A549 treated with ZK216348 at 1 μM for 4 hours (cell line): ENCODE results near the gene IPO13. TPM values are rescaled to one million over a fixed set of nuclear protein-coding genes. Genes with fewer than 3 reads are reported as not detected.

Experiments
- total RNA-seq: library from RNA; stranded (reverse); fragments of 200-300 nt; extraction: Qiagen RNA extraction; gene quantifications from 5 replicates; pipeline ENCODE4 v1.2.3, GENCODE V29; 2022; ENCODE audit warnings: low read depth

IPO13 gene, protein sequence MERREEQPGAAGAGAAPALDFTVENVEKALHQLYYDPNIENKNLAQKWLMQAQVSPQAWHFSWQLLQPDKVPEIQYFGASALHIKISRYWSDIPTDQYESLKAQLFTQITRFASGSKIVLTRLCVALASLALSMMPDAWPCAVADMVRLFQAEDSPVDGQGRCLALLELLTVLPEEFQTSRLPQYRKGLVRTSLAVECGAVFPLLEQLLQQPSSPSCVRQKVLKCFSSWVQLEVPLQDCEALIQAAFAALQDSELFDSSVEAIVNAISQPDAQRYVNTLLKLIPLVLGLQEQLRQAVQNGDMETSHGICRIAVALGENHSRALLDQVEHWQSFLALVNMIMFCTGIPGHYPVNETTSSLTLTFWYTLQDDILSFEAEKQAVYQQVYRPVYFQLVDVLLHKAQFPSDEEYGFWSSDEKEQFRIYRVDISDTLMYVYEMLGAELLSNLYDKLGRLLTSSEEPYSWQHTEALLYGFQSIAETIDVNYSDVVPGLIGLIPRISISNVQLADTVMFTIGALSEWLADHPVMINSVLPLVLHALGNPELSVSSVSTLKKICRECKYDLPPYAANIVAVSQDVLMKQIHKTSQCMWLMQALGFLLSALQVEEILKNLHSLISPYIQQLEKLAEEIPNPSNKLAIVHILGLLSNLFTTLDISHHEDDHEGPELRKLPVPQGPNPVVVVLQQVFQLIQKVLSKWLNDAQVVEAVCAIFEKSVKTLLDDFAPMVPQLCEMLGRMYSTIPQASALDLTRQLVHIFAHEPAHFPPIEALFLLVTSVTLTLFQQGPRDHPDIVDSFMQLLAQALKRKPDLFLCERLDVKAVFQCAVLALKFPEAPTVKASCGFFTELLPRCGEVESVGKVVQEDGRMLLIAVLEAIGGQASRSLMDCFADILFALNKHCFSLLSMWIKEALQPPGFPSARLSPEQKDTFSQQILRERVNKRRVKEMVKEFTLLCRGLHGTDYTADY
- 10.5 to 17.5 TPM (median 17.0 TPM) in 5 replicates for total RNA-seq

DNA sequence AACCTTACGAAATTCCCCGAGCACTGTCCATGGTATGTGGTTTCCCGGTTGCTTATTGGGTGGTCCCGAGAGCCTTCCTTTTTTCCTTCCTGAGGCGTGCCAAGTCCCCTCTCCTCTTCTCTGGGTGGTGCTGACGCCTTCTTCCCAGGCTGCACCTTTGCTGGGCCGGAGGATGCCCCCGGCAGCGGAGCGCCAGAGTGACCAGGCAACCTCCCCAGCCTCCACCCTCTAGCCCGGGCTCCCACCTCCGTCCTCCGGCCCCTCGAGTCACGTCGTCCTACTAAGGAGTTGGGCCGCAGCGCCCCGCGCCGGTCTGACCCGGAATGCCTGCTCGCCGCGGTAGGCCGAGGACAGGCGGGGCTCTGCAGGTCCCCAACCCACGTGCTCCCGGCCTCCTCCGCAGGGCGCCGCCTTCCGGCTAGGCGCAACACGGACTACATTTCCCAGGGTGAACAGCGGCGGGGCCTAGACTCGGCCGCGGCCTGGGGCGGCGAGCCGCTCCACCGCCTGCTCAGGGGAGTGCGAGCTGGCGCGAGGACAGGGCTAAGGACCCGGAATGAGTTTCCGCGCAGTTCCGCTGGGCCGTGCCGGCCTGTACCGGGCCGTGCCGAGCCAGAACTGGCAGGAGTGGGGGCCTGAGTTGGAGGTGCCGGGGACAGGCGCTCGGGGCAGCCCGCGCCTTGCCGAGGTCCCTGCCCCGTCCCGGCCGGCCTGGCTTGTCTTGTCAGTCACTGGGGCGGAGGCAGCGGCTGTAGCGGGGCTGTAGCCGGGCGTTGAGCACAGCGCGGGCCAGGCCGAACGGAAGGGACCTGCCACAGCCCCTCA is at the start of gene IPO13:
Gene IPO13, plus strand, starts transcription at position 715 of the 825 bp plus-strand sequence. CDS start 651 bp downstream, outside the sequence.

DNA sequence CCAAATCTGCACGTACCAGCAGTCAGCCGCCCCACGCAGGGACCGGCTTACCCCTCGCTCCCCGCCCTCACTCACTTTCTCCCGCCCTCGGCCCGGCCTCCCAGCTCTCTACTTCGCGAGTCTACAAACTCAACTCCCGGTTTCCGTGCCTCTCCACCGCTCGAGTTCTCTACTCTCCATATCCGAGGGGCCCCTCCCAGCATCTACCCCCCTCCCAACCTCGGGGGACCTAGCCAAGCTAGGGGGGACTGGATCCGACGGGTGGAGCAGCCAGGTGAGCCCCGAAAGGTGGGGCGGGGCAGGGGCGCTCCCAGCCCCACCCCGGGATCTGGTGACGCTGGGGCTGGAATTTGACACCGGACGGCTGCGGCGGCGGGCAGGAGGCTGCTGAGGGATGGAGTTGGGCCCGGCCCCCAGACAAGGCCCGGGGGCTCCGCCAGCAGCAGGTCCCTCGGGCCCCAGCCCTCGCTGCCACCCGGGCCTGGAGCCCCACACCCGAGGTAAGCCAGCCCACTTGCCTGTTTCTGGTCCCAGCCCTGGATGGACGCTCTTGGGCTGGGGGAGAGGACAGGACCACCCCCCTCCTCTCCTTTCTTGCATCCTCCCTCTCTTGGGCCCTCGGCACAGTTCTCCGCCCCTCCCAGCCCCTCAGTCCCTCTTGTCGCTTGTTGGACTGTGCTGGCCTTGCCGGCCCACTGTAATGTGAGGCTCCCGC is 13.2 kb upstream of the IPO13 start, which contains the start of gene ARTN:
Gene ARTN, plus strand, starts transcription at position 416 of the 715 bp plus-strand sequence. CDS start 1,856 bp downstream, outside the sequence.

DNA sequence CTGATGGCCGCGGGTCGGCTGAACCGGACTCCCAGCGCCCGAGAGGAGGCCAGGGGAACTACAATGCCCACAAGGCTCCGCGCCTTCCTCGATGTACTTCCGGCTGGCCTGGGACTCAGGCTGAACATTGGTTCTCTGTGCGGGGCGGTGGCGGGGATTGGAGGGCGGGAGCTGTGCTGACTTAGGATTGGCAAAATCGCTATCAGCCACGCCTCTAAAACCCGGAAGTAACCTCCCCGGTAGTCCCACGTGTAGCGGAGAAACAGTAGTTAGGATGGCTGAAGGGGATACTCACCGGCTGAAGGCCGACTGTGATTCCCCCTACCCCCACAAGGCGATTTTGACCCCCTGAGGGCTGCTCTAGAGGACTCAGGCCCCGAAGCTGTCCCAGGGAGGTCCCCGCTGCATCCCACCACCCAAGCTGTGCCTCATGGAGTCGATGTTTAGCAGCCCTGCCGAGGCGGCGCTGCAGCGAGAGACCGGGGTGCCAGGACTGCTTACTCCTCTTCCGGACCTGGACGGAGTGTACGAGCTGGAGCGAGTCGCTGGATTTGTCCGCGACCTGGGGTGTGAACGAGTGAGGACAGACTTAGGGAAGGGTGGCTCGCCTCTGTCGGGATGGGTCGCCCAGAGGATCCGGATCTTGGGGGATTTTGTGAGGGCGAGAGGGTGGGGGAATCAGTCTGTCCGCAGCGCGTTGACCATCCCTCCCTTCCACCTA is 23.2 kb downstream of the IPO13 start, which contains the start of gene DPH2:
Gene DPH2, plus strand, starts transcription at position 265 of the 721 bp plus-strand sequence. Its CDS starts 166 bp downstream, at position 431.

DNA sequence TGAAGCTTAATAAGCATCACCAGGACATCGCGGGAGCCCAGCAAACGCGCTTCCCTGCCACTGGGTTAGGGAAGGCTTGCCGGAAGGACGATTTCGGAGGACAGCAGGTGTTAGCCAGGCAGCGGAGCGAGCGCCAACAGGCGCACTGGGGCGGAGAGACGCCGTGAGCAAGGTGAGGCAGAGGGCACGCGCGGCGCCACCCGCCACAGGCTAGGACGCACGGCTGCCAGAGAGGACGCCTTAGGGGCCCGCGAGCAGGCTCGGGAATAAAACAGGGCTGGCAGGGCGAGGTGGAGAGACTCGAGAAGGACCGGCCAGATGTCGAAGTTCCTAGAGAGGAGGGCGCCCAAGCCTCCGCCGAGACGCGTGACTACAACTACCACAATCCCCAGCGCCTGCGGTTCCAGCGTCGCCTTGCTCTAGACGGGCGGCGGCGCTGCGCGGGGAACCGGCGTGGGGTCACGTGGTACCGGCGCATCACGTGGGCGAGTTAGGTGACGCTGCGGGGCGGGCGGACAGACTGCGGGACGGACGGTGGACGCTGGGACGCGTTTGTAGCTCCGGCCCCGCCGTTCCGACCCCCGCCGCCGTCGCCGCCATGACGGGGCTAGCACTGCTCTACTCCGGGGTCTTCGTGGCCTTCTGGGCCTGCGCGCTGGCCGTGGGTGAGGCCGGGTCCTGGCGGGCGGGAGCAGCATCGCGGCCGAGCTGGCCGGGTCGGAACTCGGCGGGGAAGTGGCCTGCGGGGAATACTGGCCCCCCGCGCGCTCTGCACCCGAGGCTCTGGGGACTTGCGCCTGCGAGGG is 27.9 kb downstream of the IPO13 start, which contains the start of gene ATP6V0B:
Gene ATP6V0B, plus strand, starts transcription at position 518 of the 806 bp plus-strand sequence. Its CDS starts 81 bp downstream, at position 599.

DNA sequence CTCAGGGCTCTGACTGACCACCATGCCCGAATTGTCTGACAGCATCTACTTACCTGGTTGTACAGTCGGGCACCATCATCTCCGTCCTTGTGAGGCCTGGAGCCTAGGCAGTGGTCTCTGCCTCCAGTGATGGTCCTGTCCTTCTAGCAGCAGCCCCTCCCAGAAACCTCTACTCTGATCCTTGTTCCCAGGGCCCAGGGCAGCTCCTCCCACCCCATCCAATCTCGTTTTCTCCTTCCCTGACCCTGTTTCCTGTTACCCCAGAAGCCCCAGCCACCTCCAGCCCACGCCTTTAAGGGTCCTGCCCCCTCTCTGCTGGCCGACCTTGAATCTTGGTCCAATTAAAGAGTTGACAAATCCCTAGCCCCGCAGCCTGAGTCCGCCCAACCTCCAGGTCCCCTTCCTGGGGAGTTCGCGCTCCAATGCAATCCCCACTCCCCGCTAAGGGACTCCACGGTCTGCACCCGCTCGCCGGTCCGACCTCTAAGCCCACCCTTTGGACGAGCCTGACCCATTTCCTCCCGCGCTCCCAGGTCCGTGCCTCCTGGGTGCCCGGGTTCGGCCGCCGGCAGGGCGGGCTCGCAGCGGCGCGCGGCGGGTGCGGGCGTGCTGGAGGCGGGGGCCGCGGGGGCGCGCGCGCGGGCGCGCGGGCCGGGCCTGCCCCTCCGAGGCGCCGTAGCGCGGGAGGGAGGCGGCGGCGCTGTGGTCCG is 32.0 kb downstream of the IPO13 start, which contains the start of gene B4GALT2:
Gene B4GALT2, plus strand, starts transcription at position 660 of the 710 bp plus-strand sequence. CDS start 1,951 bp downstream, outside the sequence.

DNA sequence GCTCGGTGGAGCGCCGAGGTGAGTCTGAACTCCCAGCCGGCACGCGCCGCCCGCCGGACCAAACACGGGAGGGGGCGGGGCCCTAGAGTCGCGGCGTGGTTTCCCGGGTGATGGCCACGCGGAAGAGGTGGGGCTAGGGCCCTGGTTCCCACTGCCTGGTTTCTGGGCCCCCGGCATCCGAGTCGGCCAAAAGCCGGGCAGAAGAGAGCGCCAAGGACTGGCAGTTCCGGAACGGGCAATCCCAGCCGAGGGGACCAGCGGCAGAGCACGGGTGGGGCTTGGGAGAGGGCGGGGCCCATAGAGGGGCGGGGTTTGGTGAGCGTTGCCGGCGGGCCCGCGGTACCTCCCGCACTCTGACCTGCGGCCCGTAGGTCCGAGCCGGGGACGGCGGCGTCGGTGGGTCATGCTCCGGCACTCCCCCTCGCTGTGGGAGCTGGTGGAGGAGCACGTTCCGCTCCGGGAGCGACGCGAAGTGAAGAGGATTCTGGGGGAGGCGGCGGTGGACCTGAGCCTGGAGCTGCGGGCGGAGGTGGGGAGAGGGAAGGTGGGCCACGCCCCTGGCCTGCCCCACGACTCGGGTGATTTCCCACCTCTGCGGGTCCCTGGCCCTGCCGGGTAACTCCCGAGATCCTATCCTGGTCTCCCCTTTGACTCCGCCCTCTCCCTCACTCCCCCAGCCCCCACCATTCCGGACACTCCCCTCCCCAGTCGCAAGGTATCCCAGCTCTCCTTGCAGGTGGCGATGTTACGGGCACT is 44.9 kb downstream of the IPO13 start, which contains the start of gene CCDC24:
Gene CCDC24, plus strand, starts transcription at position 124 of the 756 bp plus-strand sequence. Its CDS starts 280 bp downstream, at position 404.

Other genes starting within 250 kb of the IPO13 start
- gene ST3GAL3, start 239.4 kb upstream of the IPO13 start, total RNA-seq: 1.6 to 2.9 TPM (median 2.5 TPM) in 5 replicates
- gene ARTN, start 13.1 kb upstream of the IPO13 start, total RNA-seq: 0.08 to 0.52 TPM (median 0.30 TPM) in 4 of 5 replicates, not detected in the other
- gene DPH2, start 23.1 kb downstream of the IPO13 start, total RNA-seq: 31.3 to 44.9 TPM (median 37.6 TPM) in 5 replicates
- 69.1 to 161 TPM (median 145 TPM) in 5 replicates for gene ATP6V0B, start 28.0 kb downstream of the IPO13 start, total RNA-seq
- 38.5 to 80.4 TPM (median 67.6 TPM) in 5 replicates for gene B4GALT2, start 32.3 kb downstream of the IPO13 start, total RNA-seq
- gene CCDC24, start 44.6 kb downstream of the IPO13 start, total RNA-seq: 6.3 to 9.9 TPM (median 7.6 TPM) in 5 replicates
- gene SLC6A9, start 84.5 kb downstream of the IPO13 start, total RNA-seq: 9.0 to 21.2 TPM (median 16.9 TPM) in 5 replicates
- gene KLF17, start 171.9 kb downstream of the IPO13 start, total RNA-seq: 0.27 to 0.62 TPM (median 0.52 TPM) in 5 replicates
- 0.05 TPM in 1 of 5 replicates, not detected in the others for gene KLF18, start 194.7 kb downstream of the IPO13 start, total RNA-seq